ENCODE measurements around the gene GNAZ.

Gene GNAZ

DNA sequence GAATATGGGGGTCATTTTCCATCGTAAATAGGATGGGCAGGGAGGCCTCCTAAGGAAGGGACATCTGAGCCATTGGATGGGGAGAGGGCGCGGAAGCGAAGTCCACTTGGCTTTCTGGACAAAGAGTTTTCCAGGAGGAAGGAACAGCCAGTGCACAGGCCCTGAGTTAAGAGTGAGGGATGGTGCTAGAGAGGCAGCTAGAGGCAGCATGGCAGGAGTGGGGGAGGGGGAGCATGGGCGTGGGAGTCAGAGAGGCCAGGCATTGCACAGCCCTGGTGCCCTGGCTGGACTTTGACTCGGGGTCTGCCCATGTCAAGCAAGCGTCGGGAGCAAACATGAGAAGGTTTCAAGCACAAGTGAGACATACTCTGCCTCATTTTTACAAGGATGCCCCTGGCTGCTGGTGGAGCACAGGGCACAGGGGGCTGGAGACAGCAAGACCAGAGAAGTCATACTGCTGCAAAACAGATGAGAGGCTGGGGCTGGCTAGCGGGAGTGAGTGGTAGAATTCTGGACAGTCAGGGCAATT is 9.0 kb downstream of the GNAZ start:
- DNase-seq: no peak

- DNase-seq: no peak
Observed at GRCh38 chr22:23079814-23080521, 9.6 kb downstream of the GNAZ start.

DNA sequence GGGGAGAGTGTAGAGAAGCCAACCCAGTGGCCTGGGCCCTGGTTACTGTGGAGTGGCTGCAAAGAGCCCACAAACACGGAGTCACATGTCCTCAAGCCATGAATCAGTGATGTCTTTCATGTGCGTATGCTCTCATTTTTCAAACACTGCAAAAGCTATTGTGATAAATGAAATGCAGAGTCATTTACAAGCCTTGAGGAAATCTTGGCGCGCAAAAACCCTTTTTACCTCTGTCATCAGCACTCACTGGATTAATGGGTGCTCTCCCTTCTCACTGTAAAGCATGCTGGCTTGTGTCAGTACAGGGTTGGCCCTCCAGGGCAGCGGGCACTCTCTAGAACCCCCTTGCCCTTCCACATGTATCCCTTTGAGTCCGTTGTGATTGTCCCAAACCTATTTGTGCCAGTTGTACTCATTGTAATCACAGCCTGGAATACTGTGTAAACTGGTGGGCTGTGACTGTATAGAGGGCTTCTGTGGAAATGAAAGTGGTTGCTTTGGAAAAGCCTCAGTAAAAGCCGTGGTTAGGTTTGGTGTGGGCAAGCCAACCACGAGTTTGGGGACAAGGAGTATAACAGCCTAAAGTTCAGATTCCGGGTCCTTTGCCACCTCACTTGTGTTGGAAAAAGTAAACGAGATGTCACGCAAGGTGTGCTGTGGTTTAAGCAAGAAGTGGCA is 10.4 kb downstream of the GNAZ start:
- no peak for DNase-seq

DNA sequence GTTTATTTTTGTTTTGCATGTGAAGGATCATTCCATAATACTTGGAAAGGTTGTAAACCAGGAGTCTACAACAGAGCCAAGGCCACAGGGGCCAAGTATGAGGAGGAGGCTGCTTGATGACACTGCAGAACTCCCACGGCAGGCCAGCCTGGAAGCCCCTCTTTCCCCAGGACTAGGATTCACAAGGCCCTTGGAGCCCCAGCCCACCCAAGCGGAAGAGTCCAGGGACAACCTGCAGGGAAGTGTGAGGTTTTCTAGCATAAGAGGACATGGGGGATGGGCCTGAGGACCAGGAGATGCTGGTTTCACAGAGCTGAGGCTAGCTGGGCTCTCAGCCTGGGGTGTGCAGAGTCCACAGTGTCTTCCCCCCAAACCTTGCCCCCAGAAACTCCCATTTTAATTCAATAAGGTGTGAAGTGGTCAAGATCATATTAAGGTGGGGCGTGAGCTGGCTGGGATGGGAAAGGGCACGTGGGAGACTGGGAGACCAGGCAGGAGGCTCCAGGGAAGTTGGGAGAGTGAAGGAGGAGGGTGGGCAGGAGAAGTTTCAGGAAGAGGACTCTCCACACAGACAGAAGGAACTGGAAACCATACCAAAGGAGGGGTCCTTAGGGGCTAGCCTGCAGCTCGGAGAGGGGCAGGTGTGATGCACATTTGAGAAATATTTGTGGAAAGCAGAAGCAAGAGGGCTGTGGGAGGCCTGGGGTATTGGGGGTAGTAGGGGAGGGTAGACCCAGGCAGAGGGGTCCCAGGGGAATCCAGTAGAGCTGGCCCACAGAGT is 12.4 kb downstream of the GNAZ start:
- no peak for DNase-seq

DNA sequence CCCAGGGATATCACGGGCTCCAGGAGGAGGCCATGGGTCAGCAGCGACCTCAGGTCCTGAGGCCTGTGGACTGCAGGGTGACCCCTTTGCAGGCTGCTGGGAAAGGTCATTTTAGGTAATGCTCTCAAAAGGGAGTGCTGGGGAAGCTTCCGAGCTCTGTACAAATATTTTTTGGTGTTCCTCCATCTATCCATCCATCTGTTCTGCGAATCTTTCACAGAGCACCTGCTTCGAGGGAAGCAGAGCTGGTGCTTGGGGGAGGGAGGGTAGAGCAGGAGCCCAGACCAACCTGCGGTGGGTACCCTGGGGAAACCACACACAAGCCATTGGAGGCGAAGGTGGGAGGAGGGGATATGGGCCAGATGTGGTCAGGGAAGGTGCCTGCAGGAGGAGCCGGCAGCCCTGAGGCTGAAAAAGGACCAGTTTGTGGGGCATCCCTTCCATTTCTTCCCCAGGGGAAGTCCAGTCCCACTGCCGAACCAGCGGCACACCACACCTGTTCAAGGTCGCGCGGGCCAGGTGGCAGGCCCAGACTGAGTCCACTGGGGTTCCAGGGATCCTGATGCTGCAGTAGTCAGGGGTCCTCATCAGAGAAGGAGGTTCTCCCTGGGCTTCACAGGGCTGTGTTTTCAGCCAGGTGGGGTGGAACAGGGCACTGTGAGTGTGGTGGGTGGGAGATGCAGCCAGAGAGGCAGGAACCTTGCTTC is 13.1 kb downstream of the GNAZ start:
- DNase-seq: no peak

DNA sequence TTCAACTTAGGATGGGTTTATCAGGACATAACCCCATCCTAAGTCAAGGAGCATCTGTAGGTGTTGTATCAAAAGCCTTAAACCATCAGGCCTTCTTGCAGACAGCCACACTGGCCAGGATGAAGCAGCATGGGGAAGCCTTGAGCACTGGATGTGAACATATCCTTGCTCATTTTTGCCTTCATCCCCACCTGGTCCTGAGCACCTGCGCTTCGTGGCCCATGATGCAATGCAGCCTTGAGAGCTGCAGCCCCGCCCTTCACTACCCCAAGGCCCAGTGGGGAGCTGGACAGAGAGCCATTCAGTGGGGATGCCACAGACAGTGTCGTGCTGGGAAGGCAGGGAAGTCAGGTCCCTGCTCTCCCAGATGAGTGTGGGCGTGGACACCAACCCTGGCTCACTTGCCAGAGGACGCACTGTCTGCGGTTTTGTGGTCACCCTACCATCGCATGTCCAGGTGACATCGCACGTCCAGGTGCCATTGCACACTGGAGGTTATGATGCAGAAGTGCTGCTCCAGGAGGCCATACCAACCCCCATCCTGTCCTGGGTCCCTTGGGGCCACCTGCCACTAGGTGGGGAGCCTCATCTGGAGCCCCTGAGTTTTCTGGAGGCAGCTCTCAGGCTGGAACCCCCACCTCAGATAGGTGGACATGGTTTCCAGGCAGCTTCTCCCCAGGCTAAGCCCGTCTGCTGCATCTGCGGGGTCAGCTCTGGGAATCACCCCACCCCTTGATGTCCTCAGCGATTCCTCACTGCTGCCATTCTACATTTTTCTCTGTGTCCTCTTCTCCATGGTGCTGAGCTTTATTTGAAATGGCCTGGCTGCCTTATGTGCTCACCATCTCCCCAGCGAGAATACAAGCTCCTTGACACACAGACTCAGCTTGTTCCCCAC is 14.4 kb downstream of the GNAZ start:
- no peak for DNase-seq

- no peak for DNase-seq
Observed at GRCh38 chr22:23085351-23085671, 15.0 kb downstream of the GNAZ start.

DNA sequence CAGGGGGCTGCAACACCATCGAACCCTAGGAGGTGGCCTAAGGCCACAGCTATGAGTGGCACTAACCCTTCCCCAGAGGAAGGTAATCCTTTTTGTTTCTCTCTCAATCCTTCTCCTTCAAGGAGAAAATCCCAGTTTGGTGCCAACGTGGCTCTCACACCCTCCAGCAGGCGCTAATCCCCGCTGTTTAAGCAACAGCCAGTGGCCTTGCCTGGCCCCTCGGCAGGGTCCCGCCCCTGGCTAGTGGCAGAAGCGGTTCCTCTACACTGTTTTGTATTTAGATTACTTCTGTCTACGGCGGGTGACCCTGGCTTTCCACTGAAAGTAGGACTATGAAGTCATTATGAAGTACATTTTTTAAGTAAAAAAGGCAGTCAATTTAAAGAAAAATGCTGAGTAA is 15.5 kb downstream of the GNAZ start:
- no peak for DNase-seq

DNA sequence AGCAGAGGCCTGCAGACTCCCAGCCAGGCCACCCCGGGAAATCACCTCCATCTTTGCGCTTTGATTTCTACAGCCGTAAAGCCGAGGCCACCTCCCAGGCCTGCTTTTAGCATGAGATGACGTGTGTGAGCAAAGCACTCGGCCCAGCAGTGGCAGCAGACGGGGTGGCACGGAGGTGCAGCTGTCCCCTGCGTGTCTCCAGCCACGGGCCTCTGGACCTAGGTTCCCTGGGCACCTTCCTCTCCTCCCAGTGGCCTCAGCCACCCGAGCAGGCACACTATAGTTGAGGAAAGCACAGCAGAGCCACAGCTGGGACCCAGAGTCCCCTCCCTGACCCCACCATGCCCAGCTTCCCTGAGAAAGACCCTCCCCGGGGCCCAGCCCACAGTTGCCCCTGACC is 15.9 kb downstream of the GNAZ start:
- DNase-seq: no peak

DNA sequence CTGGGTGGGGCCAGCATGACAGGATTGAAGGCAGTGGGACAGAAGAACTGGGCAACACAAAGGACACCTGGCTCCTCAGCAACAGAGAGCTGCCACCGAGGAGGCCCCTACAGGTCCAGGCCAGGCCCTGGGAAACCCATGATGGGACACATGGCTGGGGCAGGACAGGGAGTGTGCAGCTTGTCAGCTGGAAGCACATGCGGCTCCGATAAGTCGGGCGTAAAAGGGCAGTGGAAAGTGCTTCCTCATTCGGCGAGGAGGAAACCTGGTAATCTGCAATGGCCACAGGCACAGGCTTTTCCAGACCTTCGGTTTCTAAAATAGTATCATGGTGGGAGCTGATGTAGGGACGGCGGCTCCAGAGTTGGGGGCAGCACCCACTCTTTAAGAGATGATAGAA is 16.5 kb downstream of the GNAZ start:
- no peak for DNase-seq

- DNase-seq: no peak
Observed at GRCh38 chr22:23088199-23088604, 17.9 kb downstream of the GNAZ start.

DNA sequence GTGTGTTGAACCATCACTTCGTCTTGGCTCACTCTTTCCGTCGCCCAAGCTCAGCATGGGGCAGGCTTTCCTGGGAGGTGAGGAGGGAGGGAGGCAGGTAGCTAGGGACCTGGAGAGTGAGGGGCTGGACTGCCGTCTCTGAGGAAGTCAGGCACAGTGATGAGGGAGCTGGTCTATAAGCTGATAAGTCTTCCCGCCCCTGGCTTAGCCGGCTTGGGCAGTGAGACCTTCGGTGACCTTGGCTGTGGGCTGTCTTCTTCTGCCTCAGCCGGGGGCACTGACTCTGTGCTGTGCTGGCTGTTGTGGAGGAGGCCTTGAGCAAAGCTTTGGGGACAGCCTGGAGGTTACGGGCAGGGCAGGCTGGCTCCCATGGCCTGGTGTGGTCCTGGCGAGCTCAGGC is 18.7 kb downstream of the GNAZ start:
- no peak for DNase-seq

- no peak for DNase-seq
Observed at GRCh38 chr22:23089633-23090456, 19.5 kb downstream of the GNAZ start.

- DNase-seq: no peak
Observed at GRCh38 chr22:23090457-23090835, 20.1 kb downstream of the GNAZ start.

DNA sequence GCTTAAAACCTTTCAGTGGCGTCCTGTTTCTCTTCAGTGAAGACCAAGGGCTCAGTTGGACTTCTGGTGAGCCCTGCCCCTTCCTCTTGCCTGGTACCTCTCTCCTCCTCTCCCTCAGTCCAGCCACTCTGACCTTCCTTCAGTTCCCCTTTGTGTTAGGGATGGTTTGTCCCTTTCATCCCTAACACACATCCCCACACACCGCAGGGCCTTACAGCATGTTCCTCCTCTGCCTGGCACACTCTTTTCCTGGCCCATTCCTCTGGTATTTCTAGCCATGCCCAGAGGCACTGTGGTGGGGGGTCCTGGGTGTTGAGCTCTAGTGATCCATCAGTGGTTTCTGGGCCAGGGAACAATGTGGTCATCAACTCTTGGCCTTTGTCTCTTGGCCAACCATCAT is 21.4 kb downstream of the GNAZ start:
- DNase-seq: no peak

DNA sequence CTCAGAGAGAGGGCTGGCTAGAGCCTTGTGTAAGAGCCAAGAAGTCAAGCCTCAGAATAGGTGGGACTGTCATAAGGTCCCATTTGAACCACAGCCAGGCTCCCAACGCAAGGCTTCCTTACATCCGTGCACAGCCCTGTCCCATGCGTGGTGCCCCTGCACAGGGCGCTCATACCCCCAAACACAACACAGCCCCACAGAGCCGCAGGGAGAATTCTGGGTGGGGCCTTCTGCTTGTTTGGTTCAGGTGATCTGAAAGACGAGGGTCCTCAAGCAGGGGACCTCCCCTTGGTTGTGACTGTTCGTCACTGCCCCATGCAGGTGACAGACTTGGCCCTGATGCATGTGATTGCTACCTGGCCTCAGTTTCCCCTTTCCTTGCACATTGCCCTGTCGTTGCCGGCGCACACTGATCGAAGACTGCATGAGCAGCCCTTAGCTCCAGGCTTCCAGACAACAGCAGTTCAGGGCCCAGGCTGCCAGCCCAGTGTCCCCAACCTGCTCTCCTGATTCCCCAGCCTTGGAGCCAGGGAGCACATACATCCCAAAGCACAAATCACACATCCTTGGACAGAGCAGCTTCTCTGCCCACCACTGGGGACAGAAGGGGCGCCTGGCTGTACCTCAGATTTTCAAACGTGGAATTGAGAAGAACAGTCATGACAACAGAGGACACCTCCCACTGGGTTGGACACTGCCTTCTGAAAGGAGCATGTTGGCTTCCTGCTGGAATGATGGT is 22.1 kb downstream of the GNAZ start:
- no peak for DNase-seq

DNA sequence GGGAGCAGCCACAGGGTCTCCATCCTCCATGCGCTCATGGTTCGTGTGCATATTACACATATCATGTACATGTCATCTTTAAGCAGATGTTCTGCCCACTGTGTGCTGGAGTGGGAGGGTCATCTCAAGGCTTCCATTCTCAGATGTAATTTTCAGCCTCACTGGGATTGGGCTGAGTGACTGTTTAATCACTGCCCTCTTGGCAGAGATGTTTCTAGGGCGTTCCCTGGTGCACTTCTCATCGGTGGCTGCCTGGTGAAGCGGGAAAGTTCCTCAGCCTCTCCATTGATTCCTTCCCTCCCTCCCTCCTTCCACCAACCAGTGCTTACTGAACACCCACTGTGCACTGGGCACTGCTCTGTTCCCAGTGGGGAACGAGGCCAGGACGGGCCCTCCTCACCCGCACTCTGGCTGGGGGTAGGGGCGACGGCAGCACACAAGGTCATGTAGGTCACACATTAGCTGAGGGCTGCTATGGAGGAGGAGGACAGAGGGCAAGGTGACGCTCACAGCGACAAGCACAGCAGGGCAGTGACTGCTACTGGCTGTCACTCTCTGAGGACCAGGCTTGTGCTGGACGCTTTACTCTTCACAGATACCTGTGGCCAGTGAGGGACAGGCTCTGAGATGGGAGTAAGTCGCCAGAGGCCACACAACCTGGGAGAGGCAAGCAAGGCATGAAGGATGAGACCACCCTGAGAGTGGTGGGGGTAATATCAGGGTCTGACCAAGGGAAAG is 22.9 kb downstream of the GNAZ start:
- no peak for DNase-seq

DNA sequence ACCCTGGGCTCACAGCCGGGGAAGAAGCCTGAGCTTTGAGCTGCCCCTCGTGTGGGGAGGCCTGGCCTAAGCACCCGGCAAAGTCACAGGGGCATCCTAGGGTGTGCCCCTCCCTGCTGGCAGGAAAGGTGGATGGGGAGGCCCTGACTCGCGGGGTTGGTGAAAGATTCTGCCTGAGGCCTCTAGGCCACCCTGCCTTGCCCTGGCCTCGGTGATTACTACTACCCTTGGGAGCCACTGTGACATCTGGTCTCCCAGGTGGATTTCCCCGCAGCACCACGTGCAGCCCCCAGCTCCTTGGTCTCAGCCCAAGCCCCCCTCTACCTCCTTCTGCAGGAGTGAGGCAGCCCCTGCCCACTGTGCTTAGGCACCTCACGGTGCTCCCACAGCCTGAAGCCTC is 23.9 kb downstream of the GNAZ start:
- DNase-seq: no peak

GRCh38 chr22:23094695-23095681 is 24.7 kb downstream of the GNAZ start:
- DNase-seq: no peak

Measured in NCI-H187 treated with DMSO at 0.1 percent for 48 hours (cell line).